GM12878 (cell line): ENCODE data around the gene C7orf33.

ENCODE experiments used
- ATF2 ChIP-seq: IDR thresholded peaks from 2 replicates; pipeline ENCODE4 v1.6.1; 2012; ENCODE audit warnings: low read length, inconsistent platforms
- CBFB ChIP-seq: IDR thresholded peaks from 2 replicates; pipeline ENCODE4 v1.6.1; 2016; ENCODE audit warnings: antibody characterized with exemption, low read depth
- CTCF ChIP-seq, 3 experiments: IDR thresholded peaks in 2 of 3; conservative IDR thresholded peaks in 1 of 3; 2 replicates each; pipeline ENCODE4 v1.5.1; 2011; ENCODE audit warnings: low read depth in 3 of 3, low read length in 3 of 3, mild to moderate bottlenecking in 3 of 3, control low read depth in 2 of 3, moderate library complexity in 2 of 3, inconsistent platforms in 1 of 3, mixed read lengths in 1 of 3; ENCODE audit not compliant: control insufficient read depth in 2 of 3, insufficient read depth in 1 of 3; ENCODE audit errors: extremely low read depth in 1 of 3
- ESRRA ChIP-seq: IDR thresholded peaks from 2 replicates; pipeline ENCODE4 v1.6.1; 2012; ENCODE audit warnings: mild to moderate bottlenecking, low read length, improper control_type of control experiment
- ETV6 ChIP-seq, 2 experiments: fragments of 450-650 bp in 1 of 2; IDR thresholded peaks in 1 of 2; conservative IDR thresholded peaks in 1 of 2; 2 replicates each; pipeline ENCODE4 v1.6.1; 2014; ENCODE audit warnings: antibody characterized with exemption in 1 of 2, borderline replicate concordance in 1 of 2, low read depth in 1 of 2, mild to moderate bottlenecking in 1 of 2, moderate library complexity in 1 of 2
- FOS ChIP-seq: IDR thresholded peaks from 3 replicates; pipeline ENCODE4 v1.6.1; 2011; ENCODE audit warnings: borderline replicate concordance; ENCODE audit not compliant: insufficient read length; ENCODE audit errors: extremely low read depth
- IRF4 ChIP-seq: IDR thresholded peaks from 2 replicates; pipeline ENCODE4 v1.6.1; 2011; ENCODE audit warnings: low read depth, low read length
- NKRF ChIP-seq: fragments of 450-650 bp; conservative IDR thresholded peaks from 2 replicates; pipeline ENCODE4 v1.6.1; 2017; ENCODE audit warnings: mild to moderate bottlenecking, moderate library complexity
- SIN3A ChIP-seq: IDR thresholded peaks from 2 replicates; pipeline ENCODE4 v1.6.1; 2012; ENCODE audit warnings: low read depth, low read length, improper control_type of control experiment
- SMAD1 ChIP-seq: fragments of 450-650 bp; IDR thresholded peaks from 2 replicates; pipeline ENCODE4 v1.6.1; 2018; ENCODE audit warnings: mild to moderate bottlenecking, low read depth; ENCODE audit not compliant: partially characterized antibody
- TCF12 ChIP-seq: IDR thresholded peaks from 2 replicates; pipeline ENCODE4 v1.6.1; 2011; ENCODE audit warnings: low read depth, mild to moderate bottlenecking, low read length
- ZNF384 ChIP-seq: IDR thresholded peaks from 2 replicates; pipeline ENCODE4 v1.6.1; 2012; ENCODE audit warnings: low read depth, mild to moderate bottlenecking, low read length, improper control_type of control experiment, borderline replicate concordance

GRCh38 chr7:148585399-148585798 is 5.2 kb upstream of the C7orf33 start:
- TF ChIP-seq NKRF (no peak), CTCF (IDR thresholded peaks at IDR 0.05 in 2 of 3, conservative IDR thresholded peaks at IDR 0.05 in 1 of 3; ENCODE audit: control insufficient read depth in 2 of 3, extremely low read depth in 1 of 3, insufficient read depth in 1 of 3, low read depth in 3 of 3, low read length in 3 of 3) (no peak), IRF4 (no peak), ATF2 (no peak), SIN3A (no peak), ESRRA (no peak), ZNF384 (no peak), FOS (no peak), ETV6 (conservative IDR thresholded peaks at IDR 0.05 in 1 of 2, IDR thresholded peaks at IDR 0.05 in 1 of 2; ENCODE audit: borderline replicate concordance in 1 of 2, low read depth in 1 of 2) (no peak), SMAD1 (no peak), CBFB (no peak), TCF12 (no peak)
